K562 (cell line): Measurements from ENCODE around the gene LDLRAD3. TPM values are rescaled to one million over a fixed set of nuclear protein-coding genes. Genes with fewer than 3 reads are reported as not detected.

Source experiments
- ATAC-seq: fragments of 200-7000 bp; cut with Tn5 transposase; 3 replicates; pipeline ENCODE4 v1.9.1; 2020; ENCODE audit warnings: moderate library complexity
- BruUV-seq: library from RNA; stranded (reverse); fragments of 400-500 nt; replicated peaks from 2 replicates; lab custom pipeline; 2021; lab: Mats Ljungman, UMichigan
- CTCF ChIA-PET: fragments of 300-600 bp; formaldehyde crosslinking; extraction: SDS; loops from one replicate; lab custom pipeline; 2021; ENCODE audit warnings: low intra/inter-chr PET ratio; lab: Yijun Ruan, JAX
- POLR2A ChIA-PET: fragments of 300-600, 350-650 bp; sonication (Branson Sonifier 250); formaldehyde crosslinking; extraction: SDS; loops from one replicate; lab custom pipeline; 2021; ENCODE audit warnings: antibody characterized with exemption, inconsistent platforms; lab: Yijun Ruan, JAX
- DNase-seq, 4 experiments: peaks; one replicate each; pipeline versions ENCODE4 v3.0.0 to v3.0.0-alpha.2; 2011 to 2018; ENCODE audit warnings: low spot score in 3 of 4, mixed read lengths in 3 of 4; ENCODE audit errors: extremely low read depth in 1 of 4
- FAIRE-seq: peaks from 2 replicates; lab custom pipeline; 2011; peaks lifted over from hg19 to GRCh38; lab: Jason Lieb, UNC
- H2AFZ ChIP-seq: 2 replicates; pipeline ENCODE4 v1.6.0; 2011; ENCODE audit warnings: low read depth, low read length, control low read depth, inconsistent platforms
- H3K27ac ChIP-seq: fragments of 200-600 bp; 3 replicates; pipeline ENCODE4 v1.8.0; 2011; ENCODE audit warnings: low read depth, mild to moderate bottlenecking, control low read depth, inconsistent platforms, low read length, moderate library complexity, mixed read lengths; ENCODE audit errors: extremely low read depth
- H3K27me3 ChIP-seq, 2 experiments: fragments of 300-600 bp in 1 of 2; 2 replicates in 1 of 2; 3 replicates in 1 of 2; pipeline versions ENCODE4 v1.6.0 to v1.8.0; 2011; ENCODE audit warnings: inconsistent platforms in 2 of 2, low read length in 2 of 2, mild to moderate bottlenecking in 1 of 2, mixed read lengths in 1 of 2, moderate library complexity in 1 of 2; ENCODE audit not compliant: control insufficient read depth in 2 of 2, insufficient read depth in 2 of 2
- H3K36me3 ChIP-seq: fragments of 300-600 bp; 3 replicates; pipeline ENCODE4 v1.8.0; 2011; ENCODE audit warnings: mild to moderate bottlenecking, low read length, inconsistent platforms; ENCODE audit not compliant: control insufficient read depth, insufficient read depth
- H3K4me1 ChIP-seq, 2 experiments: fragments of 200-600 bp in 1 of 2; replicated peaks in 1 of 2; 2 replicates in 1 of 2; 3 replicates in 1 of 2; pipeline versions ENCODE4 v1.5.1 to v1.8.0; 2011; ENCODE audit warnings: inconsistent platforms in 2 of 2, low read length in 2 of 2, mild to moderate bottlenecking in 1 of 2, mixed read lengths in 1 of 2, moderate library complexity in 1 of 2; ENCODE audit not compliant: control insufficient read depth in 2 of 2, insufficient read depth in 2 of 2
- H3K4me2 ChIP-seq: 2 replicates; pipeline ENCODE4 v1.6.1; 2011; ENCODE audit warnings: low read length, control low read depth, inconsistent platforms, mixed read lengths; ENCODE audit not compliant: insufficient read depth
- H3K4me3 ChIP-seq: fragments of 200-600 bp; sonication (generic), shearing (Covaris generic); 2 replicates; pipeline ENCODE4 v1.5.1; 2016; ENCODE audit warnings: control low read depth, inconsistent platforms
- H3K79me2 ChIP-seq: fragments of 200-600 bp; 3 replicates; pipeline ENCODE4 v1.8.0; 2011; ENCODE audit warnings: low read length, inconsistent platforms; ENCODE audit not compliant: control insufficient read depth, insufficient read depth
- H3K9ac ChIP-seq, 2 experiments: 2 replicates each; pipeline versions ENCODE4 v1.6.0 to v1.6.1; 2011; ENCODE audit warnings: low read depth in 2 of 2, low read length in 2 of 2, control low read depth in 1 of 2, inconsistent platforms in 1 of 2, mild to moderate bottlenecking in 1 of 2, mixed read lengths in 1 of 2; ENCODE audit not compliant: insufficient read depth in 1 of 2
- H3K9me1 ChIP-seq: one replicate; pipeline ENCODE4 v1.6.0; 2011; ENCODE audit warnings: inconsistent platforms, mild to moderate bottlenecking, low read length, moderate library complexity; ENCODE audit not compliant: control insufficient read depth, insufficient read depth
- H3K9me3 ChIP-seq: replicated peaks from 2 replicates; pipeline ENCODE4 v1.5.1; 2011; ENCODE audit warnings: low read depth, low read length, inconsistent platforms; ENCODE audit not compliant: control insufficient read depth, insufficient read depth
- H4K20me1 ChIP-seq: replicated peaks from 2 replicates; pipeline ENCODE4 v1.6.1; 2011; ENCODE audit warnings: low read length, inconsistent platforms, mixed read lengths; ENCODE audit not compliant: control insufficient read depth, insufficient read depth
- BRD4 ChIP-seq: fragments of 200-600 bp; sonication (generic); IDR thresholded peaks from 2 replicates; pipeline ENCODE4 v1.6.1; 2017; ENCODE audit warnings: inconsistent platforms
- CEBPG ChIP-seq, 3 experiments: fragments of 200-800 bp in 1 of 3; sonication (Bioruptor generic) in 1 of 3; sonication (generic) in 1 of 3; formaldehyde crosslinking in 1 of 3; IDR thresholded peaks in 2 of 3; conservative IDR thresholded peaks in 1 of 3; 2 replicates each; pipeline versions ENCODE4 v1.6.1 to v1.8.0; 2016 to 2022; ENCODE audit warnings: missing compliant biosample characterization in 2 of 3, missing genetic modification characterization in 2 of 3, mild to moderate bottlenecking in 1 of 3, missing genetic modification reagents in 1 of 3
- CXXC5 ChIP-seq: fragments of 250-450 bp; sonication (Bioruptor Pico); IDR thresholded peaks from 2 replicates; pipeline ENCODE4 v1.8.0; 2022; ENCODE audit warnings: inconsistent platforms, mild to moderate bottlenecking, moderate library complexity
- DMBX1 ChIP-seq: fragments of 250-450 bp; sonication (Bioruptor Pico); IDR thresholded peaks from 2 replicates; pipeline ENCODE4 v1.8.0; 2022; ENCODE audit warnings: inconsistent platforms, mild to moderate bottlenecking, moderate library complexity, borderline replicate concordance
- NR1H2 ChIP-seq: sonication (generic); formaldehyde crosslinking; IDR thresholded peaks from 2 replicates; pipeline ENCODE4 v1.4.0; 2020; ENCODE audit warnings: mild to moderate bottlenecking, missing genetic modification reagents
- NR2C1 ChIP-seq, 2 experiments: fragments of 450-650 bp; IDR thresholded peaks; 2 replicates each; pipeline ENCODE4 v1.6.1; 2017; ENCODE audit warnings: mild to moderate bottlenecking in 2 of 2, antibody characterized with exemption in 1 of 2, inconsistent platforms in 1 of 2, missing compliant biosample characterization in 1 of 2, missing genetic modification characterization in 1 of 2
- SMAD4 ChIP-seq: fragments of 250-450 bp; sonication (Bioruptor Pico); conservative IDR thresholded peaks from 2 replicates; pipeline ENCODE4 v1.8.0; 2021; ENCODE audit warnings: inconsistent platforms, mild to moderate bottlenecking, moderate library complexity
- ZNF766 ChIP-seq: fragments of 200-800 bp; sonication (Bioruptor generic); conservative IDR thresholded peaks from 2 replicates; pipeline ENCODE4 v1.6.1; 2016; ENCODE audit warnings: missing genetic modification characterization, missing compliant biosample characterization
- WGBS: fragments of 100-300 bp; shearing (Covaris generic); methylation state at CpG from one replicate; pipeline ENCODE4 v1.1.6; 2016; ENCODE audit warnings: low coverage, mixed read lengths; ENCODE audit not compliant: insufficient coverage; ENCODE audit errors: missing lambda C conversion rate; 5-methylcytosine and 5-hydroxymethylcytosine counted together
- in situ Hi-C: fragments of 300-500 bp; cut with MboI; formaldehyde crosslinking; loops from 4 replicates; pipeline ENCODE4 v1.15.0; 2018; ENCODE audit warnings: inconsistent platforms, mixed read lengths
- intact Hi-C: fragments of 100-400 bp; cut with micrococcal nuclease; formaldehyde crosslinking; loops from 2 replicates; pipeline ENCODE4 v1.14.2; 2022
- polyA plus RNA-seq, 8 experiments: library from polyadenylated mRNA; depleted of rRNA in 4 of 8; stranded (reverse) in 5 of 8; unstranded in 3 of 8; fragments of >200 nt; fragmentation: Nextera tagmentation in 2 of 8; fragmentation: Illumina TruSeq in 1 of 8; extraction: Ambion mirVana in 2 of 8; extraction: Trizol in 1 of 8; gene quantifications; 2 replicates each; pipeline versions ENCODE4 v1.2.1 to v1.2.3, GENCODE V29; 2011 to 2014; ENCODE audit warnings: inconsistent platforms in 1 of 8, missing spikeins in 1 of 8
- total RNA-seq, 7 experiments: library from RNA; depleted of rRNA in 6 of 7; stranded (reverse); fragments of >200 nt in 6 of 7; fragmentation: Illumina TruSeq in 2 of 7; extraction: Trizol in 2 of 7; gene quantifications; 2 replicates each; pipeline versions ENCODE4 v1.2.1 to v1.2.3, GENCODE V29; 2011 to 2021; ENCODE audit warnings: low replicate concordance in 1 of 7
- TF ChIP-seq, protein P1 (sequence below), 2 experiments: fragments of 450-650 bp in 1 of 2; sonication (generic) in 1 of 2; formaldehyde crosslinking in 1 of 2; IDR thresholded peaks in 1 of 2; conservative IDR thresholded peaks in 1 of 2; 2 replicates each; pipeline versions ENCODE4 v1.6.1 to v1.8.1; 2016 to 2023; ENCODE audit warnings: mild to moderate bottlenecking in 2 of 2, moderate library complexity in 2 of 2, inconsistent platforms in 1 of 2, missing genetic modification reagents in 1 of 2

The LDLRAD3 gene
- total and polyA plus RNA-seq, 9 of the 15 experiments (the other 6 are each of a cell fraction or from before 2014, with no cell fraction given) = 0.73 to 7.2 (median 3.5) TPM

DNA sequence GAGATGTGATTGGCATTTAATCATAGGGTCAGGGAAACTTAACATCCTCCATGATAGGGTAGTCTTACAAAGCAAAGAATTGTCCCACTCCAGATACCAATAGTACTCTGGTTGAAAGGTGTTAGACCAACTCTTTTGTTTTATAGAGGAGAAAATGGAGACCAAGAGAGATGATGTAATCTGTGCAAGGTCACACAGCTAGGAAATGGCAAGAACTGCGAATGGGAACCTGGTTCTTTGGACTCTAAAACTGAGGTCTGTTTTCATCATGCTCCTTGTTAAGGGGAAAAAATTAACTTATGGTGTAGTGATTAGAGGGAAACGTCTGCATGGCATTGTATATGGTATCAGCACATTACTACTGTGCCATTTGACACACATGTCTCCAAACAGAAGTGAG, 174.2 kb downstream of the LDLRAD3 start:
- H4K20me1 ChIP-seq = no peaks in the 10 kb centered on the region; the same call in 1 of the 2 replicates
- no peaks in the 10 kb centered on the region for H3K9me1 ChIP-seq
- DNase-seq (no peak), FAIRE-seq (no peak), ATAC-seq (no peak)
- 54% methylated on average over 2 of the region's 2 CpGs for WGBS
- peaks cover 16% of the 10 kb centered on the region for H3K9me3 ChIP-seq
- no peak overlapping the region for H3K27ac ChIP-seq
- no TSS peak for BruUV-seq
- TF ChIP-seq SMAD4 (CRISPR knock-in tag) (peak; percentile 17; the same call in 1 of the 2 replicates), DMBX1 (CRISPR knock-in tag) (0 out of 2 replicates have a peak, but pooled peaks have one; percentile 49), ZNF766 (CRISPR knock-in tag) (0 out of 2 replicates have a peak, but pooled peaks have one; percentile 21), CEBPG (CRISPR knock-in tag; IDR thresholded peaks at IDR 0.05) (no peak), CEBPG (tag; conservative IDR thresholded peaks at IDR 0.05 in 1 of 2, IDR thresholded peaks at IDR 0.05 in 1 of 2) (peak; percentile 15 to 56; a peak in 1 of 4 replicates), NR1H2 (no peak), BRD4 (no peak), NR2C1 (IDR thresholded peaks at IDR 0.05) (no peak), NR2C1 (tag; IDR thresholded peaks at IDR 0.05) (peak; percentile 54; the same call in 1 of the 2 replicates), CXXC5 (CRISPR knock-in tag) (peak; percentile 29; the same call in 1 of the 2 replicates)
- TF ChIP-seq, protein P1, sequence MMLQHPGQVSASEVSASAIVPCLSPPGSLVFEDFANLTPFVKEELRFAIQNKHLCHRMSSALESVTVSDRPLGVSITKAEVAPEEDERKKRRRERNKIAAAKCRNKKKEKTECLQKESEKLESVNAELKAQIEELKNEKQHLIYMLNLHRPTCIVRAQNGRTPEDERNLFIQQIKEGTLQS (IDR thresholded peaks at IDR 0.05) = peak; percentile 38
- TF ChIP-seq, protein P1 (CRISPR knock-in tag; conservative IDR thresholded peaks at IDR 0.05) = no peak
- no peaks in the 10 kb centered on the region for H3K27me3 ChIP-seq
- no peak overlapping the region for H2AFZ ChIP-seq
- in situ Hi-C loops (no loop called here), intact Hi-C loops (no loop called here)
- no peak overlapping the region for H3K4me3 ChIP-seq
- no peak overlapping the region for H3K4me2 ChIP-seq
- POLR2A ChIA-PET = interaction anchor here (1.7 kb wide), 1 partner anchor 11 kb away, joined by 8 read pairs; no protein-coding TSS in a partner anchor
- peaks cover 4 to 16% of the 10 kb centered on the region in 2 experiments; a peak in 4 of 5 replicates for H3K4me1 ChIP-seq
- H3K36me3 ChIP-seq = no peaks in the 10 kb centered on the region; the same call in 2 of the 3 replicates
- no peak overlapping the region for H3K9ac ChIP-seq
- H3K79me2 ChIP-seq = no peaks in the 10 kb centered on the region
- CTCF ChIA-PET = no interaction called here
